Measurements from ENCODE around the gene SSBP2. TPM values are rescaled to one million over a fixed set of nuclear protein-coding genes. Genes with fewer than 3 reads are reported as not detected.

SSBP2 gene
- total and polyA plus RNA-seq, 2 of the 8 experiments (the other 6 are each of a cell fraction or from before 2014, with no cell fraction given): 21.5 to 36.2 TPM

- H2BK120ac ChIP-seq (replicated peaks; ENCODE audit: low read depth, low read length): no peak overlapping the region
- no peak overlapping the region for H3K18ac ChIP-seq (ENCODE audit: extremely low read depth, low read length)
- ChIA-PET CTCF (ENCODE audit: partially characterized antibody) (no interaction called here), POLR2A (ENCODE audit: partially characterized antibody) (no interaction called here)
- no peak overlapping the region for H2BK12ac ChIP-seq (ENCODE audit: low read depth, low read length)
- no peak overlapping the region for H2AFZ ChIP-seq (ENCODE audit: low read length)
- no peaks in the 10 kb centered on the region for H3K4me1 ChIP-seq (replicated peaks in 1 of 4; ENCODE audit: control insufficient read depth in 3 of 4, insufficient read depth in 4 of 4, low read length in 3 of 4)
- no peaks in the 10 kb centered on the region for H3K27me3 ChIP-seq (replicated peaks in 1 of 4; ENCODE audit: control insufficient read depth in 3 of 4, extremely low read depth in 1 of 4, insufficient read depth in 3 of 4, low read length in 3 of 4)
- H3K9ac ChIP-seq (replicated peaks in 1 of 4; ENCODE audit: extremely low read depth in 1 of 4, low read depth in 3 of 4, low read length in 3 of 4): no peak overlapping the region
- H3K23ac ChIP-seq (ENCODE audit: insufficient read length): no peak overlapping the region
- H3K4ac ChIP-seq (replicated peaks; ENCODE audit: insufficient read length, low read depth, low read length): no peak overlapping the region
- no peak overlapping the region for H2AK5ac ChIP-seq (ENCODE audit: low read depth, low read length)
- no peak overlapping the region for H3K4me3 ChIP-seq (ENCODE audit: extremely low read depth in 1 of 4, insufficient read depth in 2 of 4, low read depth in 3 of 4, low read length in 4 of 4)
- H2BK15ac ChIP-seq (ENCODE audit: low read length): no peak overlapping the region
- H4K91ac ChIP-seq (replicated peaks; ENCODE audit: insufficient read length, low read length): no peak overlapping the region
- DNase-seq (ENCODE audit: low read depth in 1 of 2, low spot score in 2 of 2) (no peak), FAIRE-seq (no peak)
- no peak overlapping the region for H4K8ac ChIP-seq (ENCODE audit: extremely low read depth, insufficient read depth, low read length)
- H3K36me3 ChIP-seq (ENCODE audit: control insufficient read depth in 2 of 4, insufficient read depth in 4 of 4, low read length in 3 of 4): no peaks in the 10 kb centered on the region
- H3K56ac ChIP-seq (replicated peaks; ENCODE audit: insufficient read length, low read depth, low read length): no peak overlapping the region
- H3K4me2 ChIP-seq (ENCODE audit: insufficient read depth in 1 of 2, low read depth in 2 of 2, low read length in 2 of 2): no peak overlapping the region
- no peak overlapping the region for H2BK5ac ChIP-seq (ENCODE audit: low read depth, low read length)
- no peaks in the 10 kb centered on the region; a peak in 1 of 4 replicates for H3K9me3 ChIP-seq (ENCODE audit: insufficient read depth in 2 of 2, low read depth in 1 of 2, low read length in 1 of 2)
- H3K27ac ChIP-seq (ENCODE audit: low read depth, low read length): no peak overlapping the region
- 80% methylated on average over 1 of the region's 1 CpG; no CpG with 5 or more reads in 1 of the 2 experiments for WGBS, 2 experiments (ENCODE audit: extremely low coverage in 1 of 2, insufficient coverage in 1 of 2, insufficient read length in 1 of 2, insufficient replicate concordance in 2 of 2, low coverage in 1 of 2, low lambda C conversion rate in 2 of 2, missing lambda C conversion rate in 1 of 2)
- H3K23me2 ChIP-seq (ENCODE audit: low read depth, low read length): no peaks in the 10 kb centered on the region
- no peaks in the 10 kb centered on the region for H3K79me2 ChIP-seq (ENCODE audit: control insufficient read depth in 1 of 2, insufficient read depth in 2 of 2, low read length in 2 of 2)
- no peak overlapping the region for H4K5ac ChIP-seq (ENCODE audit: insufficient read length, low read depth, low read length)
- H3K79me1 ChIP-seq (ENCODE audit: low read depth, low read length): no peaks in the 10 kb centered on the region
- H2BK20ac ChIP-seq (ENCODE audit: low read length): no peak overlapping the region
- no peaks in the 10 kb centered on the region for H4K20me1 ChIP-seq (replicated peaks in 1 of 2; ENCODE audit: control insufficient read depth in 1 of 2, insufficient read depth in 2 of 2, low read length in 2 of 2)
- no peak overlapping the region for H3K14ac ChIP-seq (ENCODE audit: insufficient read length)
- TF ChIP-seq ASH2L (IDR thresholded peaks at IDR 0.05; ENCODE audit: low read length): no peak
- TF ChIP-seq SIRT6 (IDR thresholded peaks at IDR 0.05; ENCODE audit: low read length): no peak
- TF ChIP-seq PHF8 (conservative IDR thresholded peaks at IDR 0.05; ENCODE audit: low read depth, low read length): no peak
- TF ChIP-seq EZH2 (IDR thresholded peaks at IDR 0.05; ENCODE audit: low read depth, low read length, severe bottlenecking): no peak
Measured at GRCh38 chr5:81544351-81545018, 206.4 kb downstream of the SSBP2 start.
